Inferior parietal cortex (tissue), 1 donor: ENCODE measurements around the gene TMEM151A.
"Not testable (repeated sequence)": the region's sequence is repeated elsewhere in the genome, so short reads cannot be mapped to it uniquely, and the experiment has no call there.

Experiments used
- DNase-seq: peaks from one replicate; pipeline ENCODE4 v3.0.0-alpha.2; 2016; ENCODE audit errors: extremely low spot score

TMEM151A gene

GRCh38 chr11:66291706-66292542, at the start of gene TMEM151A:
Gene TMEM151A, plus strand, starts transcription at chr11:66291894. Its CDS starts 120 bp downstream, at chr11:66292014.
- DNase-seq = no peak

DNA sequence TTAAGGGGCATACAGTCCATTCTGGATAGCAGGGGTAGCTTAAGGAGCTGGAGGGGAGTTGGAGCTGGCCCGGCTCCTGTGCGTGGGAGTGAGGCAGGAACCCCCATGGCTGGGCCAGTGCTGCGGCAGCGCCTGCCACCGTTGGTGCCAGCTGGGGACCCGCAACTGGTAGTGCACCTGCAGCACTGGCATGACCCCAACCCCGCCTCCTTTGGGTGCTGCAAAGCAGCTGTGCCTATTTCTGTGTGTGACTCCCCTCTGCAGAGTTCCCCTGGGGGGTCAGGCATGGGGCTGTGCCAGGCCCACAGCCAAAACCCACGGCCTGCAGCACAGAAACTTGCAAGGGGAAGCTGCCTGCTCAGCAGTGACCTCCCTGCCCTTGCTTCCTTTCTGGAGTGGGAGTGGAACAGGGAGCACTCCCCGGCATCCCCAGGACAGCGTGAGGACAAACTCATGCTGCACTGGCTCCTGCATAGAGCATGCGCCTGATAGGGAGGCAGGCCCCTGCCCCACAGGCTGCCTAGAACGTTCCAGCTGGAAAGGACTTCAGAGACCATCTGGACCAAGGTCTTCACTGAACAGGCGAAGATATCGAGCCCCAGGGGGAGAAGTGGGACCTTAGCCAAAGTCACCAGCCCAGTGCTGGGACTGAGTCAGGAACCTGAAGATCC, 49.5 kb upstream of the TMEM151A start:
- no peak for DNase-seq

DNA sequence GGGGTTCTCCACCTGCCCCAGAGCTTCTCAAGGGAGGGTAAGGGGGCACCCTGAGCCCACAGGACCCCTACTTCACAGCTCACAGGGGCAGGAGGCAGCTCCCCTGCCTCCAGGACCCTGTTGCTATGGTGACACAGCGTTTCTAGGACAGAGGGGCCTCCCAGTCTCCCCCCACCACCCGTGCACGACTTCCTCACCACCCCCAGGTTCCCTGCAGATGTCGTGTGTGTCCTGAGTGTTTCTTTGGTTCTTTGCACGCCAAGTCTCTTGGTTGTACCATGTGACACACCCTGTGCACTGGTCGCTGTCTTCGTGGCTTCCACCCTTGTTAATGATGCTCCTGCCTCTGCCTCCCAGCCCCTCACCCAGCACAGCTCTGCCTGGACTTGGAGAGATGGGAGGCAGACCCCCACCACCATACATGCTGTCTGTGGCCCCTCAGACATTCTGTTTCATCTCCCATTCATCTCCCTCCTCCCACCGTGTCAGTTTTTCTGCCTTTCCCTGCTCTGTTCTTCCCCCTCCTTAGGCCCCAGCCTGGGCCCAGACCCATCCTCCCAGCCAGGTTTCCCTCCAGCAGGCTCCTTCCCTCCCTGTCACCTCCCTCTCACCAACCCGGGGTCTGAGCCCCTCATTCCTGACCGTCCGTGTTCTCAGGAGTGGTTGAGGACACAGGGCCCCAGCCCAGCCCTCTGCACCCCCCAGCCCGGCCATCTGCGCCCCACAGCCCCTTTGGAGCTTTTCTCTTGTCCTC, 47.7 kb upstream of the TMEM151A start:
- DNase-seq = no peak

- DNase-seq = no peak
Observed at GRCh38 chr11:66247295-66247694, 44.4 kb upstream of the TMEM151A start.

GRCh38 chr11:66247801-66248200, 43.9 kb upstream of the TMEM151A start:
- no peak for DNase-seq

DNA sequence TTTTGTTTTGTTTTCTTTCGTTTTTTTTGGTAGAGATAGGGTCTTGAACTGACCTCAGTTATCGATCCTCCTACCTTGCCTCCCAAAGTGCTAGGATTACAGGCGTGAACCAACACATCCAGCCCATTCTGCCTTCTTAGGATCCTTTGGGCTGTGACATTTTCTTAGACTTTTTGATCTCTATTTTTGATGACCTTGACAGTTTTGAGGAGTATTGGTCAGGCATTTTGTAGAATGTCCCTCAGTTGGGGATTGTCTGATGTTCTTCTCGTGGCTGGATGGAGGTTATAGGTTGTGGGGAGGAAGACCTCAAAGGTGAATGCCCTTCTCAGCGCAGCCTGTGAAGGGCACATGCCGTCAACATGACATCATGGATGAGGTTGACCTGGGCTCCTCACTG, 42.8 kb upstream of the TMEM151A start:
- DNase-seq = no peak

DNA sequence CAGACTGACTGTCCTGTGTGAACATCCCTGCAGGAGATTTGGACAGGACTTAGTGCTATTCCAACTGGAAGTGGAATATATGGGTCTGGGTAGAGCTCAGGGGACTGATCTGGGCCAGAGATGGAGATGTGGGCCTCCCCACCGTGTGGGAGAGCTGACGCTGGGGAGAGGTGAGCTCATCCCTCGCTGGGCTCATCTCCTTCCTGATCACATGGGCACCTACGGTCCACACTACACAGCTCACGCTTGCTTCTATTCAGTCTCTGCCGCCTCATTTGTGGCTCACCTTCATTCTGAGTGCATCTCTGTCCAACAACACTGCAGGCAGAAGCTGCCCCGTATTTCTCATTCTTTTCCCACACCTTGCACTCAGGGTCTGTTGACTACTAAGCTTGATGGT, 39.9 kb upstream of the TMEM151A start:
- DNase-seq = no peak

DNA sequence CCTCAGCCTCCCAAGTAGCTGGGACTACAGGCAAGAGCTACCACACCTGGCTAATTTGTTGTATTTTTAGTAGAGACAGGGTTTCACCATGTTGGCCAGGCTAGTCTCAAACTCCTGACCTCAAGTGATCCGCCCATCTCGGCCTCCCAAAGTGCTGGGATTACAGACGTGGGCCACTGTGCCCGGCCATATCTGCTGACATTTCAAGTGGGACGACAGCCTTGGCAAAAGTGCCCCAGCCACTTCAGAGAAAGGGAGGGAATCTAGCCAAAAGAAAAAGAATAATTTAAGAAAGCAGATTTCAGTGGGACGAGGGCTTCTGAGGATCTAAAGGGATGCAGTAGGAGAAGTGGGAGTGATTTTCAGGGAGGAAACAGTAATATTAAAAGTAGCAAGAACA, 38.6 kb upstream of the TMEM151A start:
- DNase-seq = not testable (repeated sequence)

- no peak for DNase-seq
Observed at GRCh38 chr11:66258473-66258893, 33.2 kb upstream of the TMEM151A start.

- DNase-seq = no peak
Observed at GRCh38 chr11:66259225-66259624, 32.5 kb upstream of the TMEM151A start.

DNA sequence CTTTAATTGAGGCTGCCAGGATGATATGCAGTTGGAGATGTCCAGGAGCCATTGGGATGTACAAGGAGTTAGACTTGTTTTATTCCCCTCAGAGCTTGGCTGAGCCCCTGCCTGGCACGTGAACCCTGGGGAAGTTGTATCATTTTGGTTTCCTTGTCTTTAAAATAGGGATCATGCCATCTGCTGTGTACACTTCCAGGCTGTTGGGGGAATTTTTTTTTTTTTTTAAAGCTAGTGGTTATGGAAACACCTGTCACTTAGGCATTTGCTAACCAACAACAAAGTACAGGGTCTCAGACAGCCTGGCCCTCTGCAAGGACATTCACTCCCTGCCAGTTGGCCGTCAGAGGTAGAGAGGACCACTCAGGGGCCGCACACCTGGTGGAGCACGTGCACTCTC, 31.7 kb upstream of the TMEM151A start:
- DNase-seq = no peak

- DNase-seq = no peak
Observed at GRCh38 chr11:66261578-66261977, 30.1 kb upstream of the TMEM151A start.

GRCh38 chr11:66262191-66262590, 29.5 kb upstream of the TMEM151A start:
- DNase-seq = no peak

GRCh38 chr11:66262696-66263095, 29.0 kb upstream of the TMEM151A start:
- DNase-seq = no peak

DNA sequence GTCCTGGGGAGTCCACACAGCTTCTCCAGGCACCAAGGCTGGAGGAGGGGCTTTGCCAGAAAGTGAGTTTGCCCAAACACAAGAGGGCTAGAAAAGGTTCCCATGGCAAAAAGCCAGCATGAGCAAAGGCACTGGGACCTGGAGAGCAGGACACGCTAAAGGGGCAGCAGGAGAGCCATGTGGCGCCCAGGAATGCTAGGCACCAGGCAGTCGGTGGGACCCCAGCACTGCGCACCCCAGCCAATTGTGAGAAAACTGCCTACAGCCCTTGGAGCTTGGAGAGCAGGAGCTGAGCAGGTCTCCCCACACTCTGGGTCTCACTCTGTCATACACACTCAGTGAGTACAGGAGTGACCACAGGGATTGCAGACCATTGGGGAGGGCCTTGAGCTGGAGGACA, 28.5 kb upstream of the TMEM151A start:
- no peak for DNase-seq

- DNase-seq = no peak
Observed at GRCh38 chr11:66263785-66264184, 27.9 kb upstream of the TMEM151A start.

DNA sequence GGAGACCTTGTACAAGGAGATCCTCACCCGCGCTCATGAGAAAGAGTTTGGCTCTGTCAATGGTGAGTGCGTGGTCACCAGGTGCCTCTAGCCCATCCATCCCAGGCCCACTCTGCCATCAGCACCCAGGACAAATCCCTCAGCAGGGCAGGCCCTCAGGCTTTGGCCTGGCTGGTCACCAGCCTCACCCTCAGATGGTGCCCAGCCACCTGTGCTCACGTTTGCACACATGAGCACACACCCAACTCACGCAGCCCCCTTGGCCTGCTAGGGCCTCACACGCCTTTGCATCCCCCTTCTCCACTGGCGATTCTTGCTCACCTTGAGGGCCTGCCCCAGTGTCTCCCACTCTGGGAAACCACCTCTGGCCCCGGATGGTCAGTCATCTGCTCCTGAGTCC, 27.3 kb upstream of the TMEM151A start:
- no peak for DNase-seq

DNA sequence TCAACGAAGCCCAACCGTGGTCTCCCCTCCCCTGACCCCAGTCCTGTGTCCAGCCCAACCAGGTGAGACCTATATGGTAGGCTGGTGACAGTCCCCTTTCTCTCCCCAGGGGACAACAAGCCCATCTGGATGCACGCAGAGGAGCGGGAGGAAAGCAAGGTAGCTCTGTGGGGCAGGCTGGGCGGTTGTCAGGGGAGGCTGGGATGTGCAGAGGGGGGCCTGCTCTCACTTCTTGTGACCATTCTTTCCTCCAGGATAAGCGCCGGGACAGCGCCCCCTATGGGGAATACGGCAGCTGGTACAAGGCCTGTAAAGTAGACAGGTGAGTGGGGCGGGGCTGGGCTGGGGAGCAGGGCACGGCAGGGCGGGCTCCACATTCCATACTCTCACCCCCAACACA, 26.8 kb upstream of the TMEM151A start:
- DNase-seq = no peak

DNA sequence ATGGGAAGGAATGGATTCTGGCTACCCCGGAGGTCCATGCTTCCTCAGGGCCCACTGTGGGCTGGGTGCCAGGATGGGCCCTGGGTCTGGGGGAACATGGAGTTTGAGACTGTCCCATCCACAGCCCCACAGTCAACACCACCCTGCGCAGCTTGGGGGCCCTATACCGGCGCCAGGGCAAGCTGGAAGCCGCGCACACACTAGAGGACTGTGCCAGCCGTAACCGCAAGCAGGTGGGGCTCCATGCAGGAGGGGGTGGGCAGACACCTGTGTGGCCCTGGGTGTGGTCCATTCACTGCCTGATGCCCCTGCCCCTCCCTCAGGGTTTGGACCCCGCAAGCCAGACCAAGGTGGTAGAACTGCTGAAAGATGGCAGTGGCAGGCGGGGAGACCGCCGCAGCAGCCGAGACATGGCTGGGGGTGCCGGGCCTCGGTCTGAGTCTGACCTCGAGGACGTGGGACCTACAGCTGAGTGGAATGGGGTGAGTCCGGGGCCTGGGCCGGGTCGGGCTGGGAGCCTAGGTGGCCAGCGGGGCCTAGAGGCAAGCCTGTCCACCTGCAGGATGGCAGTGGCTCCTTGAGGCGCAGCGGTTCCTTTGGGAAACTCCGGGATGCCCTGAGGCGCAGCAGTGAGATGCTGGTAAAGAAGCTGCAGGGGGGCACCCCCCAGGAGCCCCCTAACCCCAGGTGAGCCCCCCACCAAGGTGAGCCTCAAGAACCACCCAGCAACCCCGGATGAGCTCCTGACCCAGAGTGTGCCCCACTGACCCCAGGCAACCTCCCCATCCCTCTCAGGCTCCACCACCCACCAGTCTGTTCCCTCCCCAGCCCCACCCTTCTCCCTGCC, 25.9 kb upstream of the TMEM151A start:
- no peak for DNase-seq

DNA sequence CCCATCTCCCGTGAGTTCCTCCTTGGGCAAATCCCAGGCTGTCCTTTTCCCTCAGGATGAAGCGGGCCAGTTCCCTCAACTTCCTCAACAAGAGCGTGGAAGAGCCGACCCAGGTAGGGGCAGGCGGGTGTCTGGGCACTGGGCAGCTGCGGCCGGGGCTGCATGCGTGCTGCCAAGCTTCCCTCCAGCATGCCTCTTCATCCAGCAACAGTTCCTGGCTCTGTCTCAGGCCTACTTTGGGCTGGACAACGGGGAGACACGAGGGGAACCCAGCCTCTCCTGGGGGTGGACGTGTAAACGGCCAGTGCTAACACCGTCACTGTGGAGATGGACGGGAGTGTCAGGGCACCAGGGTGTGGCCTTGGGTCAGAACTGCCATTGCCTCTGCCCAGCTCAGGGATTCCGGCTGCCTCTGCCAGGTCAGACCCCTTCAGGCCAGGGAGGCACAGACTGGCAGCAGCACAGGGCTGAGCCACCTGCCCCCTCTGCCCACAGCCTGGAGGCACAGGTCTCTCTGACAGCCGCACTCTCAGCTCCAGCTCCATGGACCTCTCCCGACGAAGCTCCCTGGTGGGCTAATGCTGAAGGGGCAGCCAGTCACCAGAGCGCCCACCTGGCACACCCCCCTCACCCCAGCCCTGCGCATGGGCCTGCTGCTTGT, 25.2 kb upstream of the TMEM151A start:
- no peak for DNase-seq

- DNase-seq = no peak
Observed at GRCh38 chr11:66267039-66267378, 24.7 kb upstream of the TMEM151A start.
